ENCODE data around the gene CDH13.

DNA sequence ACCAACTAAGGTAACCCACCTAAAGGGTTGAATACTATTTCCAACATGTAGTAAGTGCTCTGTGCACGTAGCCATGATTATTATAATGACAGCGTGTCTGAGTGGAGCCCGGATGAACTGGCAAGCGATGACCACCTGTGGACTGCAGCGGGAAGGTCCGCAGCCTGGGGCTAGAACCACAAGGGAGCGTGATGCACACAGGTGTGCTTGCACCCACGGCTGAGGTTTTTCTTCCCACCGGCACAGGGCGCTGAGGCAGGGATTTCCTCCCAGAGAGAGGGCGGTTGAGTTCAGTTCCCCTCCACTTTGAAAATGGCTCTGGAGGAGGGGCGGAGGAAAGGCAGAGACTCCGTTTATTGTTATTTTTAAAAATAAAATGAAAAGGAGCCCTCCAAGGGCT lies 959.3 kb downstream of the CDH13 start:
- TF ChIP-seq, protein P1, sequence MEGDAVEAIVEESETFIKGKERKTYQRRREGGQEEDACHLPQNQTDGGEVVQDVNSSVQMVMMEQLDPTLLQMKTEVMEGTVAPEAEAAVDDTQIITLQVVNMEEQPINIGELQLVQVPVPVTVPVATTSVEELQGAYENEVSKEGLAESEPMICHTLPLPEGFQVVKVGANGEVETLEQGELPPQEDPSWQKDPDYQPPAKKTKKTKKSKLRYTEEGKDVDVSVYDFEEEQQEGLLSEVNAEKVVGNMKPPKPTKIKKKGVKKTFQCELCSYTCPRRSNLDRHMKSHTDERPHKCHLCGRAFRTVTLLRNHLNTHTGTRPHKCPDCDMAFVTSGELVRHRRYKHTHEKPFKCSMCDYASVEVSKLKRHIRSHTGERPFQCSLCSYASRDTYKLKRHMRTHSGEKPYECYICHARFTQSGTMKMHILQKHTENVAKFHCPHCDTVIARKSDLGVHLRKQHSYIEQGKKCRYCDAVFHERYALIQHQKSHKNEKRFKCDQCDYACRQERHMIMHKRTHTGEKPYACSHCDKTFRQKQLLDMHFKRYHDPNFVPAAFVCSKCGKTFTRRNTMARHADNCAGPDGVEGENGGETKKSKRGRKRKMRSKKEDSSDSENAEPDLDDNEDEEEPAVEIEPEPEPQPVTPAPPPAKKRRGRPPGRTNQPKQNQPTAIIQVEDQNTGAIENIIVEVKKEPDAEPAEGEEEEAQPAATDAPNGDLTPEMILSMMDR (IDR thresholded peaks at IDR 0.05; ENCODE audit: borderline replicate concordance, extremely low read depth, low read length, poor library complexity, severe bottlenecking): no peak
- no peak for TF ChIP-seq EZH2 (IDR thresholded peaks at IDR 0.05; ENCODE audit: borderline replicate concordance, low read depth, low read length, severe bottlenecking)
